ENCODE results near the gene GPSM3.

GPSM3 gene, protein sequence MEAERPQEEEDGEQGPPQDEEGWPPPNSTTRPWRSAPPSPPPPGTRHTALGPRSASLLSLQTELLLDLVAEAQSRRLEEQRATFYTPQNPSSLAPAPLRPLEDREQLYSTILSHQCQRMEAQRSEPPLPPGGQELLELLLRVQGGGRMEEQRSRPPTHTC

DNA sequence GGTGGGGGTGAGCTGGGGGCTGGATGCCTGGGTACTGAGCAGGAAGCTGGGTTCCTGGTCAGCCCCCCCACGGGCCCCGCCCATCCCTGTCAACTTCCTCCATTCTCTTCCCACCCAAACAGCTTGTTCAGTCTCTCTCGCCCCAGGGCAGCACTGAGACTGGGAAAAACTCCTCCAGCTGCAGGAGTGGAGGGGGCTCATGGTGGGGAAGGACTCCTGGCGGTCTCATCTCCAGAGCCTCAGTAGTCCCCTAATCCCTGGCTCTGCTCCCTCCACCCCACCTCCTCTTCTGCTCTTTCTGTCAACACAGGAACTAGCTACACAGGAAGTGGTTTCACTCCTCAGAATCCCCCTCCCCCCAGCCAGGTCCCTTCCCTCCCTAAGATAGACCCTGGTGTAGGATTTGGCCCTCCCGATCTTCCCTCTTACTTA, at the start of gene GPSM3:
GPSM3 (minus strand) TSS at position 36 of the 432 bp plus-strand sequence. CDS start 130 bp downstream, outside the sequence.
- TF ChIP-seq, protein P1, sequence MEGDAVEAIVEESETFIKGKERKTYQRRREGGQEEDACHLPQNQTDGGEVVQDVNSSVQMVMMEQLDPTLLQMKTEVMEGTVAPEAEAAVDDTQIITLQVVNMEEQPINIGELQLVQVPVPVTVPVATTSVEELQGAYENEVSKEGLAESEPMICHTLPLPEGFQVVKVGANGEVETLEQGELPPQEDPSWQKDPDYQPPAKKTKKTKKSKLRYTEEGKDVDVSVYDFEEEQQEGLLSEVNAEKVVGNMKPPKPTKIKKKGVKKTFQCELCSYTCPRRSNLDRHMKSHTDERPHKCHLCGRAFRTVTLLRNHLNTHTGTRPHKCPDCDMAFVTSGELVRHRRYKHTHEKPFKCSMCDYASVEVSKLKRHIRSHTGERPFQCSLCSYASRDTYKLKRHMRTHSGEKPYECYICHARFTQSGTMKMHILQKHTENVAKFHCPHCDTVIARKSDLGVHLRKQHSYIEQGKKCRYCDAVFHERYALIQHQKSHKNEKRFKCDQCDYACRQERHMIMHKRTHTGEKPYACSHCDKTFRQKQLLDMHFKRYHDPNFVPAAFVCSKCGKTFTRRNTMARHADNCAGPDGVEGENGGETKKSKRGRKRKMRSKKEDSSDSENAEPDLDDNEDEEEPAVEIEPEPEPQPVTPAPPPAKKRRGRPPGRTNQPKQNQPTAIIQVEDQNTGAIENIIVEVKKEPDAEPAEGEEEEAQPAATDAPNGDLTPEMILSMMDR (IDR thresholded peaks at IDR 0.05; ENCODE audit: low read depth, low read length), result no peak
- H3K4me3 ChIP-seq (replicated peaks in 1 of 2; ENCODE audit: low read depth in 2 of 2, low read length in 2 of 2), result peak within 1 kb of the TSS in 1 of 2 donors; percentile 14
- DNase-seq (ENCODE audit: low read depth in 2 of 2), result peak; percentile 37 to 55

DNA sequence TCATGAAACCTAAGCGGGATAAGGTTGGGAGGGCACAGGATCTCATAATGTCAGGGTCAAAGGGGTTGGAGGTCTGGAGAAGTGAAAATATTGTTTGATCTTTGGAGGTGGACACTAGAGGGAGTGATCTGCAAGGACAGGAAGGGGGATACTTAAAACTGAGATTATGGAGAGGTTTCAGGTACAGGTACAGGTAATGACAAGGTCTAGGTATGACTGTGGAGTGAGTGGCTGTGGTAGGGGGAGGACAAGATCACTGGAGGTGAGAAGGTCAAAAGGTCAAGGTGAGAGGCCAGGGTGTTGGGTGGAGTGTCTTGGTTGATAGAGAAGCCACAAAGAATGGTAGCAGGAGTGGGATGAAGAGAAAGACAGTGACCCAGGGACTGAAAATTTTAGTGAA, 48.2 kb upstream of the GPSM3 start:
- DNase-seq (ENCODE audit: low read depth in 2 of 2), result no peak
- no peak overlapping the region for H3K4me3 ChIP-seq (replicated peaks in 1 of 2; ENCODE audit: low read depth in 2 of 2, low read length in 2 of 2)
- TF ChIP-seq, protein P1 (IDR thresholded peaks at IDR 0.05; ENCODE audit: low read depth, low read length), result no peak

DNA sequence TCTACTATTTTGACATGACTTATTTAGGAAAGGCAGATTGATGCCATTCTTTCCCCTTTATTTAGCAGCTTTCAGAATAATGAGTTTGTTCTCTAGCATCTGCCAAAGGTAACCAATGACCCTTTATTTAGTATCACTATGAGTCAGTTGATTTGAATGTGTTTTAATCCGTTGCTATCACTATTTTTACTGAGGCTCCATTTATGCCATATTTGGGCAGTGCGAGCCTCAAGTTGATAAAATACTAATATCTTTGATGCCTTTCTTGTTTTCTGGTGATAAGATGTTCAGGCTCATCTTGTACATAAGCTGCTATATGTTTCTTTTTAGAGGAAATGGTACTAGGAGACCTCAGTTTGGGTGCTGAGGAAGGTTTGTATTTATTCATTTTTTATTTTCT, 47.0 kb upstream of the GPSM3 start:
- TF ChIP-seq, protein P1 (IDR thresholded peaks at IDR 0.05; ENCODE audit: low read depth, low read length), result no peak
- no peak overlapping the region for H3K4me3 ChIP-seq (replicated peaks in 1 of 2; ENCODE audit: low read depth in 2 of 2, low read length in 2 of 2)
- DNase-seq (ENCODE audit: low read depth in 2 of 2), result no peak

DNA sequence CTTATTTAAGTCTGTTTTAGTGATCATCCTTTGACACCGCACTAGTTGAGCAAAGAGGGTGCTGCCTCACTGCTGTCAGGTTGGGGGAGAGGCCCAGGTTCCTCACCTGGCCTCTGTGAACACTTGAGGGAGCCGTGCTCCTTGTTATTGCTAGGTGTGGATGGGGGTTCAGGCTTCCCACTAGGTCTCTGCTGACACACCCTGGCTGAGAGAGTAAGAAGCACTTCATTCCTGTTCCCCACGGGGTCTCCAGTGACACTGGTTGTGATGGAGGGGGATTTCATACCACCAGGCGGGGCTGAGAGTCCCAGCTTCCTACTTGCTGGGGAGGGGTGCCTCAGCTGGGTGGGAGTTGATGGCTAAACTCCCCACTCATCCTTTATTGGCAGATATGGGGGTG, 42.5 kb upstream of the GPSM3 start:
- TF ChIP-seq, protein P1 (IDR thresholded peaks at IDR 0.05; ENCODE audit: low read depth, low read length), result no peak
- no peak for DNase-seq (ENCODE audit: low read depth in 2 of 2)
- H3K4me3 ChIP-seq (replicated peaks in 1 of 2; ENCODE audit: low read depth in 2 of 2, low read length in 2 of 2), result no peak overlapping the region

DNA sequence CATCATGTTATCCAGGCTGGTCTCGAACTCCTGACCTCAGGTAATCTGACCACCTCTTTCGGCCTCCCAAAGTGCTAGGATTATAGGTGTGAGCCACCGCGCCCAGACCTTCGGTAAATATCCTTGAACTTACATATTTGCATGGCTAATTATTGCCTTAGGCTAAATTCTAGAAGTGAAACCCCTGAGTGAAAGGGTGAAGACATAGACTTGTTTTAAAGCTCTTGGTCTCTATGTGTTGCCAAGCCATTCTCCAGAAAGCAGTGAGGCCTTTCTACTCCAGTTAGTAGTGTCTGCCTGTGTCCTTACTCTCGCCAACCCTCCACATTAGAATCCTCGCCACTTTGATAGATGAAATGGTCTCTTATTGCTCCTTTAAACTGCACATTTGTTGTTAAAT, 34.0 kb upstream of the GPSM3 start:
- TF ChIP-seq, protein P1 (IDR thresholded peaks at IDR 0.05; ENCODE audit: low read depth, low read length), result no peak
- H3K4me3 ChIP-seq (replicated peaks in 1 of 2; ENCODE audit: low read depth in 2 of 2, low read length in 2 of 2), result no peak overlapping the region
- no peak for DNase-seq (ENCODE audit: low read depth in 2 of 2)

DNA sequence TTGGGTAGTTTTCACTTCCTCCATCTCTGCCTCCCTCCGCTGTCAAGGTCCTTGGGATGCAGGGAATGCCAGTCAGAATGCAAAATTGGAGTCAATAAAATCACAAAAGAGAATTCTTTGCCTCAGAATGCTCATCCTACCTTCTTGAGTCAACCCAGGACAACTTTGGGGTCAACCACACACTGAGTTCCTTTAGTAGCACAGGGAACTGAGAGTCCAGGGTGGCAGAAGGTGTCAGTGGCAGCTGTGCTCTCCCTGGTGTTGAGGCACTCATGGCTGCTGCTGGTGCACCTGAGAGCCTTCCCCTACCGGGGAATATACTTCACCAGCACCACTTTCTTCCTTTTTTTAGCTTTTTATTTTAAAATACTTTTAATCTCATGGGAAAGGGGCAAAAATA, 32.3 kb upstream of the GPSM3 start:
- TF ChIP-seq, protein P1 (IDR thresholded peaks at IDR 0.05; ENCODE audit: low read depth, low read length), result no peak
- no peak for DNase-seq (ENCODE audit: low read depth in 2 of 2)
- H3K4me3 ChIP-seq (replicated peaks in 1 of 2; ENCODE audit: low read depth in 2 of 2, low read length in 2 of 2), result no peak overlapping the region

All from cardiac fibroblast (primary cell).